Activated CD4-positive, alpha-beta T cell treated with anti-CD3 and anti-CD28 coated beads, Interleukin-2, amount 10 ng/mL, durations not matched to agents 24 days and 14 days (primary cell): Measurements from ENCODE around the gene TMEM123. TPM values are rescaled to one million over a fixed set of nuclear protein-coding genes. Genes with fewer than 3 reads are reported as not detected.

Experiments used
- DNase-seq: peaks from one replicate; pipeline ENCODE4 v3.0.0; 2022
- H3K27ac Mint-ChIP-seq: one replicate; pipeline ENCODE4 v1.8.0; 2022; ENCODE audit warnings: mild to moderate bottlenecking, mixed read lengths
- H3K27me3 Mint-ChIP-seq: one replicate; pipeline ENCODE4 v1.8.0; 2022; ENCODE audit warnings: mixed read lengths
- H3K36me3 Mint-ChIP-seq: one replicate; pipeline ENCODE4 v1.8.0; 2022; ENCODE audit warnings: low read depth, mild to moderate bottlenecking, mixed read lengths
- H3K4me1 Mint-ChIP-seq: one replicate; pipeline ENCODE4 v1.8.0; 2021; ENCODE audit warnings: mixed read lengths
- H3K4me3 Mint-ChIP-seq: one replicate; pipeline ENCODE4 v1.8.0; 2022; ENCODE audit warnings: mild to moderate bottlenecking, moderate library complexity, mixed read lengths
- H3K9me3 Mint-ChIP-seq: one replicate; pipeline ENCODE4 v1.8.0; 2021; ENCODE audit warnings: mixed read lengths
- intact Hi-C: fragments of 100-400 bp; cut with micrococcal nuclease; formaldehyde crosslinking; loops from one replicate; pipeline ENCODE4 v1.15.1; 2023
- total RNA-seq: library from RNA; stranded (reverse); gene quantifications from 2 replicates; pipeline ENCODE4 v1.2.3, GENCODE V29; 2022

The TMEM123 gene
- 243 and 250 TPM in 2 replicates for total RNA-seq

- Mint-ChIP-seq H3K27ac (peak within 1 kb of the TSS; percentile 99), H3K27me3 (no peaks in the 10 kb centered on the region), H3K9me3 (no peaks in the 10 kb centered on the region), H3K36me3 (peaks cover 23% of the 10 kb centered on the region), H3K4me3 (peak within 1 kb of the TSS; percentile 95), H3K4me1 (peaks cover 69% of the 10 kb centered on the region)
- DNase-seq = peak; percentile 97
- intact Hi-C loops = loop anchor here (1.0 to 5.0 kb wide), 4 partner anchors 22 to 110 kb away; partner anchors contain the start of gene BIRC2
Measured at GRCh38 chr11:102452461-102453301, at the start of gene TMEM123. Gene TMEM123 (minus strand): TSS chr11:102452765. CDS start chr11:102452623, 142 bp downstream.

GRCh38 chr11:102500829-102501228 is 48.3 kb upstream of the TMEM123 start:
- intact Hi-C loops = no loop called here
- Mint-ChIP-seq H3K36me3 (no peaks in the 10 kb centered on the region), H3K4me1 (peaks cover 1% of the 10 kb centered on the region), H3K9me3 (no peaks in the 10 kb centered on the region), H3K27ac (no peak overlapping the region), H3K4me3 (no peak overlapping the region), H3K27me3 (peaks cover 39% of the 10 kb centered on the region)
- no peak for DNase-seq

GRCh38 chr11:102499931-102500330 is 47.4 kb upstream of the TMEM123 start:
- peaks cover 38% of the 10 kb centered on the region for H3K27me3 Mint-ChIP-seq
- H3K4me3 Mint-ChIP-seq = no peak overlapping the region
- H3K36me3 Mint-ChIP-seq = no peaks in the 10 kb centered on the region
- DNase-seq = no peak
- no peak overlapping the region for H3K27ac Mint-ChIP-seq
- H3K9me3 Mint-ChIP-seq = no peaks in the 10 kb centered on the region
- peaks cover 10% of the 10 kb centered on the region for H3K4me1 Mint-ChIP-seq
- intact Hi-C loops = no loop called here

- Mint-ChIP-seq H3K9me3 (no peaks in the 10 kb centered on the region), H3K36me3 (no peaks in the 10 kb centered on the region), H3K27me3 (peaks cover 38% of the 10 kb centered on the region), H3K4me1 (peaks cover 13% of the 10 kb centered on the region), H3K27ac (no peak overlapping the region), H3K4me3 (no peak overlapping the region)
- no peak for DNase-seq
- intact Hi-C loops = no loop called here
Measured at GRCh38 chr11:102499151-102499550, 46.6 kb upstream of the TMEM123 start.

GRCh38 chr11:102497061-102497460 is 44.5 kb upstream of the TMEM123 start:
- H3K9me3 Mint-ChIP-seq = no peaks in the 10 kb centered on the region
- no peak overlapping the region for H3K4me3 Mint-ChIP-seq
- intact Hi-C loops = no loop called here
- peaks cover 20% of the 10 kb centered on the region for H3K4me1 Mint-ChIP-seq
- no peaks in the 10 kb centered on the region for H3K36me3 Mint-ChIP-seq
- no peak for DNase-seq
- no peak overlapping the region for H3K27ac Mint-ChIP-seq
- H3K27me3 Mint-ChIP-seq = peaks cover 21% of the 10 kb centered on the region

GRCh38 chr11:102495161-102496042 is 42.8 kb upstream of the TMEM123 start:
- Mint-ChIP-seq H3K27me3 (peaks cover 14% of the 10 kb centered on the region), H3K4me3 (no peak overlapping the region), H3K27ac (peak overlapping the region; percentile 24), H3K4me1 (peaks cover 27% of the 10 kb centered on the region), H3K36me3 (no peaks in the 10 kb centered on the region), H3K9me3 (no peaks in the 10 kb centered on the region)
- intact Hi-C loops = loop anchor here (1.0 kb wide), 7 partner anchors 45 to 207 kb away; no protein-coding TSS in a partner anchor
- peak; percentile 86 for DNase-seq

GRCh38 chr11:102494216-102494615 is 41.7 kb upstream of the TMEM123 start:
- no peaks in the 10 kb centered on the region for H3K9me3 Mint-ChIP-seq
- H3K4me1 Mint-ChIP-seq = peaks cover 34% of the 10 kb centered on the region
- H3K4me3 Mint-ChIP-seq = no peak overlapping the region
- DNase-seq = no peak
- H3K36me3 Mint-ChIP-seq = no peaks in the 10 kb centered on the region
- peaks cover 10% of the 10 kb centered on the region for H3K27me3 Mint-ChIP-seq
- intact Hi-C loops = no loop called here
- no peak overlapping the region for H3K27ac Mint-ChIP-seq

- intact Hi-C loops = loop anchor here (2.0 kb wide), 1 partner anchor 35 kb away; no protein-coding TSS in a partner anchor
Measured at GRCh38 chr11:102493524-102493923, 41.0 kb upstream of the TMEM123 start.

GRCh38 chr11:102491969-102492368 is 39.4 kb upstream of the TMEM123 start:
- Mint-ChIP-seq H3K4me1 (peaks cover 53% of the 10 kb centered on the region), H3K36me3 (no peaks in the 10 kb centered on the region), H3K4me3 (no peak overlapping the region), H3K27ac (no peak overlapping the region), H3K9me3 (no peaks in the 10 kb centered on the region), H3K27me3 (peaks cover 6% of the 10 kb centered on the region)
- intact Hi-C loops = loop anchor here (1.0 to 2.0 kb wide), 2 partner anchors 18 to 33 kb away; no protein-coding TSS in a partner anchor
- no peak for DNase-seq

More at GRCh38 chr11:102493524-102493923, 41.0 kb upstream of the TMEM123 start:
- DNase-seq = no peak
- Mint-ChIP-seq H3K27me3 (peaks cover 10% of the 10 kb centered on the region), H3K27ac (no peak overlapping the region), H3K9me3 (no peaks in the 10 kb centered on the region), H3K4me1 (peaks cover 39% of the 10 kb centered on the region), H3K36me3 (no peaks in the 10 kb centered on the region), H3K4me3 (no peak overlapping the region)

GRCh38 chr11:102489186-102490145 is 36.9 kb upstream of the TMEM123 start:
- peaks cover 54% of the 10 kb centered on the region for H3K4me1 Mint-ChIP-seq
- peaks cover 2% of the 10 kb centered on the region for H3K27me3 Mint-ChIP-seq
- peaks cover 5% of the 10 kb centered on the region for H3K9me3 Mint-ChIP-seq
- intact Hi-C loops = loop anchor here (1.0 kb wide), 1 partner anchor 93 kb away; no protein-coding TSS in a partner anchor
- DNase-seq = no peak
- H3K27ac Mint-ChIP-seq = no peak overlapping the region
- no peak overlapping the region for H3K4me3 Mint-ChIP-seq
- H3K36me3 Mint-ChIP-seq = no peaks in the 10 kb centered on the region

- H3K27me3 Mint-ChIP-seq = peaks cover 2% of the 10 kb centered on the region
- no peak overlapping the region for H3K4me3 Mint-ChIP-seq
- no peak for DNase-seq
- peaks cover 5% of the 10 kb centered on the region for H3K9me3 Mint-ChIP-seq
- intact Hi-C loops = no loop called here
- peak overlapping the region; percentile 6 for H3K27ac Mint-ChIP-seq
- peaks cover 53% of the 10 kb centered on the region for H3K4me1 Mint-ChIP-seq
- H3K36me3 Mint-ChIP-seq = no peaks in the 10 kb centered on the region
Measured at GRCh38 chr11:102488208-102488607, 35.6 kb upstream of the TMEM123 start.

- peak overlapping the region; percentile 46 for H3K27ac Mint-ChIP-seq
- intact Hi-C loops = no loop called here
Measured at GRCh38 chr11:102487214-102487613, 34.6 kb upstream of the TMEM123 start.

GRCh38 chr11:102486584-102486983 is 34.0 kb upstream of the TMEM123 start:
- no peak overlapping the region for H3K4me3 Mint-ChIP-seq
- no peaks in the 10 kb centered on the region for H3K36me3 Mint-ChIP-seq
- H3K27me3 Mint-ChIP-seq = peaks cover 2% of the 10 kb centered on the region
- no peak overlapping the region for H3K27ac Mint-ChIP-seq
- H3K4me1 Mint-ChIP-seq = peaks cover 40% of the 10 kb centered on the region
- no peak for DNase-seq
- H3K9me3 Mint-ChIP-seq = peaks cover 5% of the 10 kb centered on the region
- intact Hi-C loops = no loop called here

More at GRCh38 chr11:102487214-102487613, 34.6 kb upstream of the TMEM123 start:
- peaks cover 2% of the 10 kb centered on the region for H3K27me3 Mint-ChIP-seq
- peaks cover 46% of the 10 kb centered on the region for H3K4me1 Mint-ChIP-seq
- no peaks in the 10 kb centered on the region for H3K36me3 Mint-ChIP-seq
- DNase-seq = no peak
- peaks cover 5% of the 10 kb centered on the region for H3K9me3 Mint-ChIP-seq
- no peak overlapping the region for H3K4me3 Mint-ChIP-seq
